KOPT-K1 (cell line): ENCODE data around the gene KCNJ16.

Experiments
- H3K27ac ChIP-seq: fragments of 200-600 bp; sonication (generic); 2 replicates; pipeline ENCODE4 v1.5.1; 2016; ENCODE audit warnings: antibody characterized with exemption, mild to moderate bottlenecking, low read depth, low read length; ENCODE audit not compliant: poor library complexity, severe bottlenecking
- H3K36me3 ChIP-seq: fragments of 200-600 bp; sonication (generic); 2 replicates; pipeline ENCODE4 v1.5.1; 2017; ENCODE audit warnings: antibody characterized with exemption, mild to moderate bottlenecking, low read length, moderate library complexity; ENCODE audit not compliant: insufficient read depth
- H3K9me3 ChIP-seq: fragments of 200-600 bp; sonication (generic); 2 replicates; pipeline ENCODE4 v1.5.1; 2017; ENCODE audit warnings: antibody characterized with exemption, low read length, mild to moderate bottlenecking; ENCODE audit not compliant: insufficient read depth, poor library complexity, severe bottlenecking

The KCNJ16 gene

DNA sequence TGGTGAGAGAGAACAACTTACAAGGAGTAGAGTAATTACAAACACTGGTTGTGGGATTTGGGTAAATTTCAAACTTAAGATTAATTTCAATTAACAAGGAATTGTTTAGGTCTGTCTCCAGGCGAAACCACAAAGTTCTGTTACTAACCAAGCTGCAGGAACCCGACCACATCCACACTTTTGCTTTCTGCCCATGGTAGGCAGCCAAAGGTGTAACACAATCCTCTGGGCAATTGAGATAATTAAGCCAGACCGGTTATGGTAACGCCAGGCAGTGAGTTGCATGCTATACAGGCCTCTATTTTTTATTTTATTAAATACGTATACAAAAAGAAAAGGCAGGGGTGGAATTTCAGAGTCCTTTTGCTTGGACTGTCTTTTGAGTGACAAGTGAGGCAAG lies 106.4 kb downstream of the KCNJ16 start:
- no peak overlapping the region for H3K27ac ChIP-seq
- no peaks in the 10 kb centered on the region for H3K9me3 ChIP-seq
- no peaks in the 10 kb centered on the region for H3K36me3 ChIP-seq

DNA sequence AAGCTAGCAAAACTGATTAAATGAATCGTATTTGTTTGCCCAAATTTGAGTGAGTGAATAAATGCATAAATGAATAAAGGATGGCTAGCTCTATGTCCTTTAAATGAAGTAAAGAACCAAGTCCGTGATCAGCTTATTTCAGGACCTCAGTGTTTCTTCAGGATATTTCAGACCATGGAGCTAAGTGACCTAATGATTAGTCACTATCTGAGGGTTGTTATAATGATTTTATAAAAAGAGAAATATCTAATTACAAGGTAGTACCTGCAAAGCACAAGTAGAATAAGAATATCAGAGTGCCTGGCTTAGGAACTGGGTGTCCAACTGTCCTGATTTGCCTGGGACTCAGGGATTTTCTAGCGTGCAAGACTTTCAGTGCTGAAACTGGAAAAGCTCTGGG lies 106.8 kb downstream of the KCNJ16 start:
- no peaks in the 10 kb centered on the region for H3K9me3 ChIP-seq
- H3K36me3 ChIP-seq, result no peaks in the 10 kb centered on the region
- H3K27ac ChIP-seq, result no peak overlapping the region

DNA sequence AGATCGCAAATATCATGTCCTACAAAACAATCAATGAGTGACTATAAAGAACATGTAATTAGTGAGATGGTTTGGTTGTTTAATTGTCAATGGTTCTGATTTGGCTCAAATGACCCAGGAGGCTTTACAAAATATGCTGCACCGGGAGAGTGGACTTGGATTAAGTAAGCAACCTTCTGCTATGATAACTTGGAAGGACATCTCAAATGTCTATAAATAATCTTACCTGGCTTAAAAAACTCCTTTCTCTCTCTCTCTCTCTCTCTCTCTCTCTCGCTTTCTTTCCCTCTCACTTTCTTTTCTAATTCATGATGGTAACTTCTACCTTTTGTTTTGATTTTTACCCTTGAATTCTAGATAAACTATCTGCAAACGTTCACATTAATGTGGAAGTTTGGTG lies 108.5 kb downstream of the KCNJ16 start:
- Histone ChIP-seq H3K36me3 (no peaks in the 10 kb centered on the region), H3K27ac (no peak overlapping the region)

DNA sequence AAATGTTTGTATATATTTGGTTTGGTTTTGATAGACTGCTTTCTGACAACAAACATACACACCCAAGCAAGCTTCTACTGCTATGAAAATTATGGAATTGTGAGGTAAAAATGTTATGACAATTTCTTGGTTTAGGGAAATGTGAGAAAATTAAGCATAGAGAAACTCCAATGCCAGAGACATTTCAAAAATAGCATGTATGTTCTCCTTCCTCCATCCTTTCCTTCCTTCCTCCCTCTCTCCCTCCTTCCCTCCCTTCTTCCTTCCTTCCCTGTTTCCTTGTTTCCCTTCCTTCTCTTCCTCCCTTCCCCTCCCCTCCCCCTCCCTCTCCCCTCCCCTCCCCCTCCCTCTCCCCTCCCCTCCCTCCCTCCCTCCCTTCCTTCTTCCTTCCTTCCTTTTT lies 109.2 kb downstream of the KCNJ16 start:
- H3K36me3 ChIP-seq, result no peaks in the 10 kb centered on the region
- no peak overlapping the region for H3K27ac ChIP-seq
- no peaks in the 10 kb centered on the region for H3K9me3 ChIP-seq

More for the DNA sequence above, 108.5 kb downstream of the KCNJ16 start:
- no peaks in the 10 kb centered on the region for H3K9me3 ChIP-seq

DNA sequence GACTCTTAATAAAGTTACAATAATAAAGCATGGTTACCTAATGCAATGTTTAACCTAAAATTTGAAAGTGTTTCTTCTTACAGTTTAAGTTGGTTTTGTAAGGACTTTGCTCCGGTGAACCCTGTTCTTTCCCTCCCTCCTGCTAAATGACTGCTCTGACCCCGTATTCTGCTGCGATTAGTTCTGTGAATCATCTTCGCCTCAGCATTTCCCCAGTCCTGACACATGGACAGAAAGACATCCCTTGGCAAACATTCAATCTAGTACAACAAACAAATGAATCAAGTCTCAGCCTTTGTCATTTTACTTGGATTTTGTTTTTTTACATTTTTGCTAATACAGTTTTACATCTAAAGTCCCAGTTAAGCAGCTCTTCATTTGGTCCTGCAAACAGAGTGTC lies 109.7 kb downstream of the KCNJ16 start:
- no peak overlapping the region for H3K27ac ChIP-seq
- H3K9me3 ChIP-seq, result no peaks in the 10 kb centered on the region

More for the DNA sequence above, 109.7 kb downstream of the KCNJ16 start:
- no peaks in the 10 kb centered on the region for H3K36me3 ChIP-seq
